HG02571 (cell line): ENCODE measurements around the gene DISC1.
"Not testable (repeated sequence)": the region's sequence is repeated elsewhere in the genome, so short reads cannot be mapped to it uniquely, and the experiment has no call there.

Experiments
- ATAC-seq: cut with Tn5 transposase; IDR thresholded peaks from one replicate; pipeline ENCODE4 v1.9.1; 2021; ENCODE audit warnings: mild to moderate bottlenecking, moderate library complexity; ENCODE audit not compliant: unreplicated experiment

DISC1 gene

GRCh38 chr1:231605149-231606100 is 21.2 kb upstream of the DISC1 start:
- ATAC-seq: no peak

- ATAC-seq: no peak
Measured at GRCh38 chr1:231606712-231607111, 19.9 kb upstream of the DISC1 start.

GRCh38 chr1:231610388-231610787 is 16.2 kb upstream of the DISC1 start:
- no peak for ATAC-seq

- no peak for ATAC-seq
Measured at GRCh38 chr1:231611111-231611510, 15.5 kb upstream of the DISC1 start.

- ATAC-seq: no peak
Measured at GRCh38 chr1:231611851-231612250, 14.7 kb upstream of the DISC1 start.

- ATAC-seq: peak; percentile 89
Measured at GRCh38 chr1:231612393-231613089, 14.0 kb upstream of the DISC1 start.

GRCh38 chr1:231613419-231614349 is 12.9 kb upstream of the DISC1 start:
- no peak for ATAC-seq

- no peak for ATAC-seq
Measured at GRCh38 chr1:231616667-231617066, 9.9 kb upstream of the DISC1 start.

GRCh38 chr1:231618609-231619256 is 7.9 kb upstream of the DISC1 start:
- no peak for ATAC-seq

- no peak for ATAC-seq
Measured at GRCh38 chr1:231619257-231619634, 7.3 kb upstream of the DISC1 start.

- not testable (repeated sequence) for ATAC-seq
Measured at GRCh38 chr1:231625042-231625441, 1.5 kb upstream of the DISC1 start.

- no peak for ATAC-seq
Measured at GRCh38 chr1:231625975-231626534, 535 bp upstream of the DISC1 start.

GRCh38 chr1:231626951-231627614 is 493 bp downstream of the DISC1 start:
- peak; percentile 71 for ATAC-seq

GRCh38 chr1:231628207-231628876 is 1.8 kb downstream of the DISC1 start:
- ATAC-seq: no peak

- no peak for ATAC-seq
Measured at GRCh38 chr1:231629132-231629531, 2.5 kb downstream of the DISC1 start.

GRCh38 chr1:231630558-231631205 is 4.1 kb downstream of the DISC1 start:
- ATAC-seq: no peak

- ATAC-seq: no peak
Measured at GRCh38 chr1:231631717-231632116, 5.1 kb downstream of the DISC1 start.

GRCh38 chr1:231632119-231632518 is 5.5 kb downstream of the DISC1 start:
- no peak for ATAC-seq
